GM12878 (cell line): ENCODE measurements around the gene HLA-F. TPM values are rescaled to one million over a fixed set of nuclear protein-coding genes. Genes with fewer than 3 reads are reported as not detected.
A peak's percentile ranks its signal among the peaks of the same experiment; 100 is the strongest.

Experiments used
- ATAC-seq: fragments of 200-7000 bp; cut with Tn5 transposase; 3 replicates; pipeline ENCODE4 v1.9.1; 2020; ENCODE audit warnings: mild to moderate bottlenecking, moderate library complexity
- BruUV-seq: library from RNA; stranded (reverse); fragments of 400-500 nt; replicated peaks from 2 replicates; lab custom pipeline; 2021; lab: Mats Ljungman, UMichigan
- CTCF ChIA-PET: fragments of 300-600 bp; sonication (Branson Sonifier 250); formaldehyde crosslinking; extraction: SDS; loops from one replicate; lab custom pipeline; 2021; ENCODE audit warnings: inconsistent platforms; lab: Yijun Ruan, JAX
- POLR2A ChIA-PET: fragments of 350-600 bp; formaldehyde crosslinking; extraction: SDS; loops from one replicate; lab custom pipeline; 2021; ENCODE audit warnings: inconsistent platforms; lab: Charles Lee
- RAD21 ChIA-PET: fragments of 300-600 bp; sonication (Branson Sonifier 250); formaldehyde crosslinking; loops from one replicate; lab custom pipeline; 2023; ENCODE audit warnings: antibody characterized with exemption; ENCODE audit not compliant: unreplicated experiment; lab: Charles Lee
- SMC1A ChIA-PET: fragments of 300-600 bp; sonication (Branson Sonifier 250); formaldehyde crosslinking; loops from one replicate; lab custom pipeline; 2023; ENCODE audit not compliant: unreplicated experiment, uncharacterized antibody; lab: Charles Lee
- DNase-seq: peaks from one replicate; pipeline ENCODE4 v3.0.0-alpha.2; 2011; ENCODE audit warnings: low read depth, low spot score
- FAIRE-seq: peaks from 3 replicates; lab custom pipeline; 2011; peaks lifted over from hg19 to GRCh38; lab: Jason Lieb, UNC
- H2AFZ ChIP-seq: 2 replicates; pipeline ENCODE4 v1.6.0; 2011; ENCODE audit warnings: low read depth, low read length, control low read depth; ENCODE audit not compliant: control insufficient read depth
- H3K27ac ChIP-seq: 2 replicates; pipeline ENCODE4 v1.5.1; 2011; ENCODE audit warnings: control low read depth; ENCODE audit not compliant: control insufficient read depth, insufficient read depth
- H3K27me3 ChIP-seq, 2 experiments: replicated peaks in 1 of 2; 2 replicates each; pipeline versions ENCODE4 v1.6.0 to v1.6.1; 2011; ENCODE audit warnings: low read length in 1 of 2; ENCODE audit not compliant: control insufficient read depth in 2 of 2, insufficient read depth in 2 of 2
- H3K36me3 ChIP-seq, 2 experiments: 2 replicates each; pipeline ENCODE4 v1.5.1; 2011; ENCODE audit warnings: low read length in 1 of 2; ENCODE audit not compliant: control insufficient read depth in 2 of 2, insufficient read depth in 2 of 2
- H3K4me1 ChIP-seq: 2 replicates; pipeline ENCODE4 v1.6.1; 2011; ENCODE audit warnings: mild to moderate bottlenecking, low read length, moderate library complexity, mixed read lengths; ENCODE audit not compliant: control insufficient read depth, insufficient read depth
- H3K4me2 ChIP-seq: 2 replicates; pipeline ENCODE4 v1.6.0; 2011; ENCODE audit warnings: control low read depth; ENCODE audit not compliant: control insufficient read depth, insufficient read depth
- H3K4me3 ChIP-seq: fragments of 200-600 bp; sonication (generic); 2 replicates; pipeline ENCODE4 v1.5.1; 2016
- H3K79me2 ChIP-seq: 2 replicates; pipeline ENCODE4 v1.6.0; 2011; ENCODE audit warnings: low read length; ENCODE audit not compliant: control insufficient read depth, insufficient read depth
- H3K9ac ChIP-seq: 2 replicates; pipeline ENCODE4 v1.8.0; 2011; ENCODE audit warnings: low read length, control low read depth, mixed read lengths; ENCODE audit not compliant: control insufficient read depth, insufficient read depth
- H3K9me3 ChIP-seq: replicated peaks from 3 replicates; pipeline ENCODE4 v1.5.1; 2011; ENCODE audit warnings: mild to moderate bottlenecking, low read length; ENCODE audit not compliant: control insufficient read depth, insufficient read depth
- H4K20me1 ChIP-seq: 2 replicates; pipeline ENCODE4 v1.6.0; 2011; ENCODE audit not compliant: control insufficient read depth, insufficient read depth
- DPF2 ChIP-seq: fragments of 450-650 bp; IDR thresholded peaks from 2 replicates; pipeline ENCODE4 v1.6.1; 2017; ENCODE audit warnings: mild to moderate bottlenecking
- KAT2A ChIP-seq: conservative IDR thresholded peaks from 2 replicates; pipeline ENCODE4 v1.6.1; 2011; ENCODE audit warnings: low read depth, low read length; ENCODE audit not compliant: control insufficient read depth
- NFIC ChIP-seq: IDR thresholded peaks from 2 replicates; pipeline ENCODE4 v1.6.1; 2012; ENCODE audit warnings: low read depth, mild to moderate bottlenecking, inconsistent platforms, low read length, moderate library complexity
- NFYB ChIP-seq: IDR thresholded peaks from 2 replicates; pipeline ENCODE4 v1.6.1; 2011; ENCODE audit warnings: low read depth, mild to moderate bottlenecking, low read length, improper control_type of control experiment, moderate library complexity; ENCODE audit not compliant: insufficient read depth
- RFX5 ChIP-seq: IDR thresholded peaks from 2 replicates; pipeline ENCODE4 v1.6.1; 2011; ENCODE audit warnings: low read depth, low read length, improper control_type of control experiment
- WGBS: methylation state at CpG from one replicate; pipeline ENCODE4 v1.1.6; 2016; ENCODE audit warnings: low lambda C conversion rate; ENCODE audit not compliant: insufficient replicate concordance, insufficient coverage; ENCODE audit errors: missing lambda C conversion rate; 5-methylcytosine and 5-hydroxymethylcytosine counted together
- in situ Hi-C: fragments of 300-500 bp; cut with MboI; formaldehyde crosslinking; loops from 9 replicates; pipeline ENCODE4 v1.14.3; 2018; ENCODE audit warnings: mixed read lengths
- intact Hi-C: fragments of 100-400 bp; cut with micrococcal nuclease; formaldehyde crosslinking; loops from one replicate; pipeline ENCODE4 v1.14.2; 2022; ENCODE audit not compliant: unreplicated experiment
- polyA plus RNA-seq, 11 experiments: library from polyadenylated mRNA; depleted of rRNA in 4 of 11; unstranded in 6 of 11; stranded (reverse) in 5 of 11; fragments of >200 nt; fragmentation: Nextera tagmentation in 4 of 11; fragmentation: Illumina TruSeq in 1 of 11; extraction: Ambion mirVana in 4 of 11; extraction: Trizol in 1 of 11; gene quantifications; 1 replicate in 1 of 11; 2 replicates in 10 of 11; pipeline versions ENCODE4 v1.2.1 to v1.2.3, GENCODE V29; 2011 to 2016; ENCODE audit warnings: inconsistent platforms in 2 of 11, missing spikeins in 2 of 11, low read depth in 1 of 11
- total RNA-seq, 4 experiments: library from RNA; depleted of rRNA in 3 of 4; stranded (reverse); fragments of >200 nt in 3 of 4; fragmentation: Illumina TruSeq in 1 of 4; extraction: Trizol in 1 of 4; gene quantifications; 2 replicates each; pipeline versions ENCODE4 v1.2.1 to v1.2.3, GENCODE V29; 2013 to 2021

The HLA-F gene
- total and polyA plus RNA-seq, 10 of the 15 experiments (the other 5 are each of a cell fraction or from before 2014, with no cell fraction given) = 30.1 to 342 (median 145) TPM

GRCh38 chr6:29675561-29675960, 47.7 kb upstream of the HLA-F start:
- Histone ChIP-seq H3K79me2 (no peaks in the 10 kb centered on the region), H3K4me2 (no peak overlapping the region), H3K36me3 (no peaks in the 10 kb centered on the region), H3K27ac (no peak overlapping the region), H3K27me3 (peaks cover under 1 to 1% of the 10 kb centered on the region in 2 experiments; a peak in 1 of 4 replicates), H2AFZ (no peak overlapping the region), H3K4me1 (peaks cover 3% of the 10 kb centered on the region; the same call in 1 of the 2 replicates), H3K9me3 (no peaks in the 10 kb centered on the region), H4K20me1 (no peaks in the 10 kb centered on the region), H3K4me3 (no peak overlapping the region), H3K9ac (no peak overlapping the region)
- intact Hi-C loops (no loop called here), in situ Hi-C loops (no loop called here)
- ChIA-PET CTCF (interaction anchor here (0.7 to 4.4 kb wide), 4 partner anchors 9 to 104 kb away, joined by 3 to 24 read pairs (median 12); no protein-coding TSS in a partner anchor), RAD21 (no interaction called here), POLR2A (no interaction called here), SMC1A (interaction anchor here (0.9 to 1.7 kb wide), 2 partner anchors 9 to 22 kb away, joined by 3 to 6 read pairs; no protein-coding TSS in a partner anchor)
- DNase-seq = no peak
- no peak for FAIRE-seq
- no peak for ATAC-seq
- TF ChIP-seq DPF2 (no peak), KAT2A (no peak), RFX5 (no peak), NFIC (no peak)
- BruUV-seq = no TSS peak
- 94% methylated on average over 1 of the region's 1 CpG for WGBS

GRCh38 chr6:29676981-29677601, 46.1 kb upstream of the HLA-F start:
- WGBS = 0% methylated on average over 2 of the region's 2 CpGs
- RAD21 ChIA-PET = no interaction called here
- DNase-seq = no peak
- intact Hi-C loops = no loop called here
- no peak for TF ChIP-seq NFYB
- TF ChIP-seq, all 136 proteins: peak for 0
- BruUV-seq = no TSS peak
- FAIRE-seq (no peak), ATAC-seq (peak; percentile 34; the same call in 2 of the 3 replicates)
- H4K20me1 ChIP-seq = no peaks in the 10 kb centered on the region
- H3K4me1 ChIP-seq = peaks cover 3% of the 10 kb centered on the region; the same call in 1 of the 2 replicates
- CTCF ChIA-PET = interaction anchor here (3.7 to 4.4 kb wide), 2 partner anchors 23 to 26 kb away, joined by 20 to 24 read pairs; no protein-coding TSS in a partner anchor
- no peak overlapping the region for H3K4me3 ChIP-seq
- SMC1A ChIA-PET = interaction anchor here (1.1 kb wide), 1 partner anchor 11 kb away, joined by 3 read pairs; no protein-coding TSS in a partner anchor
- no peaks in the 10 kb centered on the region for H3K79me2 ChIP-seq
- H3K27ac ChIP-seq = no peak overlapping the region
- H3K27me3 ChIP-seq = 0 out of 4 replicates have a peak, but pooled peaks cover 0 to 2% of the 10 kb centered on the region in 2 experiments
- no peaks in the 10 kb centered on the region for H3K36me3 ChIP-seq
- H3K9ac ChIP-seq = no peak overlapping the region
- no peak overlapping the region; the same call in 1 of the 2 replicates for H2AFZ ChIP-seq
- H3K9me3 ChIP-seq = no peaks in the 10 kb centered on the region
- POLR2A ChIA-PET = interaction anchor here (0.6 kb wide), 1 partner anchor 28 kb away, joined by 5 read pairs; no protein-coding TSS in a partner anchor
- no peak overlapping the region for H3K4me2 ChIP-seq
- in situ Hi-C loops = no loop called here
